T-helper 1 cell treated with Interleukin-12 subunit alpha and Interleukin-12 subunit beta and Interleukin-4 antibody, amounts not matched to agents 30 μg/mL and 1 μg/mL, for 36 hours (primary cell): ENCODE results near the gene SLC4A4.
"Not testable (repeated sequence)": the region's sequence is repeated elsewhere in the genome, so short reads cannot be mapped to it uniquely, and the experiment has no call there.

Experiments
- H3K27ac Mint-ChIP-seq: one replicate; pipeline ENCODE4 v1.8.0; 2021; ENCODE audit warnings: mild to moderate bottlenecking, mixed read lengths
- H3K27me3 Mint-ChIP-seq: one replicate; pipeline ENCODE4 v1.8.0; 2021; ENCODE audit warnings: low read depth, mixed read lengths
- H3K36me3 Mint-ChIP-seq: one replicate; pipeline ENCODE4 v1.8.0; 2021; ENCODE audit warnings: low read depth, mixed read lengths
- H3K4me1 Mint-ChIP-seq: one replicate; pipeline ENCODE4 v1.8.0; 2021; ENCODE audit warnings: low read depth, mixed read lengths
- H3K4me3 Mint-ChIP-seq: one replicate; pipeline ENCODE4 v1.8.0; 2021; ENCODE audit warnings: mild to moderate bottlenecking, moderate library complexity, mixed read lengths
- H3K9me3 Mint-ChIP-seq: one replicate; pipeline ENCODE4 v1.8.0; 2021; ENCODE audit warnings: mixed read lengths

The SLC4A4 gene

DNA sequence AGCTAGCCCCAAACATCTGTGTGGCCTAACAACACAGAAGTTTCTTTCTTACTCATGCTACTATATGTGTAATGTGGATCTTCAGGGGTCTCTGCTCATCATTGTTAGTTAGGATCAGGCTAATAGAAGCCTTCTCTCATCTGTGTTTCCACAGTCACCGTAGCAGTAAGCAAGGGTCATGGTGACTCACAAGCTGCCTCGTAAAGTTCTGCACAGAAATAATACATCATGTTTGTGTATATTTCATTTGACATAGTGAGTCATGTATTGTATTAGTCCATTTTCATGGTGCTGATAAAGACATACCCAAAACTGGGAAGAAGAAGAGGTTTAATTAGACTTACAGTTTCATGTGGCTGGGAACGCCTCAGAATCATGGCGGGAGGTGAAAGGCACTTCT lies 38.7 kb downstream of the SLC4A4 start:
- Mint-ChIP-seq H3K36me3 (no peaks in the 10 kb centered on the region), H3K27ac (no peak overlapping the region), H3K4me3 (no peak overlapping the region), H3K9me3 (no peaks in the 10 kb centered on the region), H3K4me1 (no peaks in the 10 kb centered on the region), H3K27me3 (no peaks in the 10 kb centered on the region)

DNA sequence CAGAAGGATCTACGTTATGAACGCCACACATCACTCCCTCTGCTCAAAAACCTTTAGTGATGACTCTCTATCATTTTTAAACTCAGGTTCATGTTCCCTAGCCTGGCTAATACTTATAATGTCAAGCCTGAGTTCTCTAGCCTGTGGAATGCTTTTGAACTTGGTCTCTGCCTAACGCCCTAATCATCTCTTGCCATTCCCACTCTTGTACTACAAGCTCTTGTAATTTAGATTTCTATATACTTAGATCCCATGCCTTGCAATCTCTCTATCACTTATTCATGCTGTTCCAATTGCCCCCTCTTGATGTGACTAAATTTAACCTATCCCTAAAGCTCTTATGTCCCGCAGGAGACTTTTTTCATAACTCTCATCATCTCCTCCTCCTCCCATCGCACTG lies 40.3 kb downstream of the SLC4A4 start:
- Mint-ChIP-seq H3K4me1 (no peaks in the 10 kb centered on the region), H3K36me3 (no peaks in the 10 kb centered on the region), H3K9me3 (no peaks in the 10 kb centered on the region), H3K27me3 (no peaks in the 10 kb centered on the region), H3K27ac (no peak overlapping the region), H3K4me3 (no peak overlapping the region)

DNA sequence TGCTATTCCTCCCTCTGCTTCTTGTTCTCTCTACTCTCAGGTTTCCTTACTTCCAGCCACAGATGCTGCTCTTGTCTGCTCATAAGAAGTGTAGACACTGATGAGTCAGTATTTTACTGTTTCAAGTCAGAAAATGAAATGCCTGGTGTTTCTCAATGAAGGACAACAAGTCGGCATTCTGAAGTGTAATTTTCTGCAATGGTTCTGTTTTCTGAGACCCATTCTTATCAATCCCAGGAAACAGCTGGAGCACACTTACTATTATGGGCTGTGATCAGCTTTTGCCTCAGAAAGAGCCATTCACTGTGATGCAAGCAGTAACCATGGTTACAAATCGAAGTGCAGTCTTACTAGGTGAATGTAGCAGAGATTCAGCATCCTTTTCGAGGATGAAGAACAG lies 42.0 kb downstream of the SLC4A4 start:
- H3K4me3 Mint-ChIP-seq: no peak overlapping the region
- H3K27ac Mint-ChIP-seq: no peak overlapping the region
- no peaks in the 10 kb centered on the region for H3K4me1 Mint-ChIP-seq
- no peaks in the 10 kb centered on the region for H3K9me3 Mint-ChIP-seq
- H3K27me3 Mint-ChIP-seq: no peaks in the 10 kb centered on the region
- no peaks in the 10 kb centered on the region for H3K36me3 Mint-ChIP-seq

DNA sequence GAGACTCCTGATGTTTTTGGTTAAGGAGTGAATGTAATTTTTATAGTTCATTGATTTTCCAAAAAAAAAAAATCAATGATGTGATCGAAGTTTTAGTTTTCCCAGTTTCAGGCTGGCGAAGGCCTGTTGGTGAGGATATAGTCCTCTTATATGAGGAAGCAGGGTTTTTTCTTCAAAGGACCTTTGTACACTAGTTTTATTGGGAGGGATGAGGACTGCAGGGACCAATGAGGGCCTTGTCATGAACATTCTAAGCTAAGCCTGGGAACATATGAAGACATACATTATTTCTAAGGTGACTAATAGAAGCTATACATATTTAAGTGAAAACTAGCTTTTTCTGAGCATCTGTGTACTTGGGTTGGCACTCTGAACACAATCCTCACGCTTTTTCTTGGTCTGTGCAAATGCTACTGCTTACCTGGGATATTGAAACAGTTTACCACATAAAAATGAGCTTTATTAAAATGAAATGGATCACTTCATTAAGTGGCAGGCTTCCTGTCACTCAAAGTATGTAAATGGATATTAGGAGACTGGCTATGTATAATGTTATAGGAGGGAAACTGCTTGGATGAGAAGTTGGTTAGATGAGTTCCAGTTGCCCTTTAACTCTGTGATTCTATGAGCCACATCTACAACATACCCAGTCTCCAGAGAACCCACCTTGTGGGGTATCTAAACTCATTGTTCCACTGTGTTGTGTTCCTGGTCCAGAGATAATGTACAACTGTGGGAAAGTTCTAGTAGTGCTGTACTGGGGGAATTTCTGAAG lies 43.5 kb downstream of the SLC4A4 start:
- Mint-ChIP-seq H3K4me3 (no peak overlapping the region), H3K27ac (no peak overlapping the region), H3K36me3 (no peaks in the 10 kb centered on the region), H3K4me1 (no peaks in the 10 kb centered on the region), H3K27me3 (no peaks in the 10 kb centered on the region), H3K9me3 (no peaks in the 10 kb centered on the region)

DNA sequence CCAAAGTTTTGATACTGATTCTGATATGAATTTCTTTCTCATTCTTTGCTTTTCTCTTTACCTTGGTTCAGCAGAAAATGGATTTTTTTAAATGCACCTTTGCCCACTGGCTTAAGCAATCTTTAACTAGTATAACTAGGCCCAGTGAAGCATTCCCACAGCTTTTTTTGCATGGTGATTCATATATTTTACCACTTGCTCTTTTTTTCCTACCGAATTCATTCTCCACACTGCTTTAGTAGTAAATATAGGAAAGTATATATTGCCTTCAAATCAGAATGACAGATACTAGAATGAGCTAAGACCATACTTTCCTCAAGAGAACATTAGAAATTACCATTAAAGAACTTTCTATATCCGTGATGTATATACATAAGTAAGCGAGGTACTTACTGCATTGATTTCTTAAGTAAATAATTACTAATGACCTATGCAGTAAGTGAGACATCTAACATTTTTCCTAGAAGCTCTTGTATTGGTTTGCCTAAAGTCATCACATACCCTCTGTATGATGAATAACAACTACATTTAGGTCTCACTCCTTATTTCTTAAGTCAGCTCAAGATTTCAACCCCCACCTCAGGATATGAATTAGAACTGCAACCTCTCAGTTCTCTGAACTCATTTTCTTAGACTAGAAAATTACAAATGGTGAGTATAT lies 44.2 kb downstream of the SLC4A4 start:
- no peaks in the 10 kb centered on the region for H3K27me3 Mint-ChIP-seq
- no peak overlapping the region for H3K4me3 Mint-ChIP-seq
- no peaks in the 10 kb centered on the region for H3K4me1 Mint-ChIP-seq
- no peaks in the 10 kb centered on the region for H3K9me3 Mint-ChIP-seq
- H3K36me3 Mint-ChIP-seq: no peaks in the 10 kb centered on the region
- no peak overlapping the region for H3K27ac Mint-ChIP-seq

DNA sequence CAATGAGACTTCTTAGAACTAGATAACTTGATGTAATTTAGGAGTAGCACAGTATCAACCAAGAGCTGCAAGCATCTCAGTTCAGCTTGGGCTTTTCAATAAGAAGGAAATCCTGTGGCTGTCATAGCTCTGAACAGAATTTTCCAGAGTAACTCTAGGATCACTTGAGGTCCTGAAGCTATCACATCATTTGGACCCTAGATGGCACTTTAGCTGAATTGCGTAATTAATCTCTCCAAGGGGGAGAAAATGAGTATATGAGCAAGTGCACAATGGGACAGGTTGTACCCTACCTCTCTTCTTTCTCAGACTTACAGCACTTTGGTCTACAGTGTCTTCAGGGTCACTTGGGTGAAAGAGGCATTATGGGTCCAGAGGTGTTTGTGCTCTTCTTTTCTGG lies 45.2 kb downstream of the SLC4A4 start:
- Mint-ChIP-seq H3K27me3 (no peaks in the 10 kb centered on the region), H3K4me1 (no peaks in the 10 kb centered on the region), H3K36me3 (no peaks in the 10 kb centered on the region), H3K27ac (no peak overlapping the region), H3K4me3 (no peak overlapping the region), H3K9me3 (no peaks in the 10 kb centered on the region)

DNA sequence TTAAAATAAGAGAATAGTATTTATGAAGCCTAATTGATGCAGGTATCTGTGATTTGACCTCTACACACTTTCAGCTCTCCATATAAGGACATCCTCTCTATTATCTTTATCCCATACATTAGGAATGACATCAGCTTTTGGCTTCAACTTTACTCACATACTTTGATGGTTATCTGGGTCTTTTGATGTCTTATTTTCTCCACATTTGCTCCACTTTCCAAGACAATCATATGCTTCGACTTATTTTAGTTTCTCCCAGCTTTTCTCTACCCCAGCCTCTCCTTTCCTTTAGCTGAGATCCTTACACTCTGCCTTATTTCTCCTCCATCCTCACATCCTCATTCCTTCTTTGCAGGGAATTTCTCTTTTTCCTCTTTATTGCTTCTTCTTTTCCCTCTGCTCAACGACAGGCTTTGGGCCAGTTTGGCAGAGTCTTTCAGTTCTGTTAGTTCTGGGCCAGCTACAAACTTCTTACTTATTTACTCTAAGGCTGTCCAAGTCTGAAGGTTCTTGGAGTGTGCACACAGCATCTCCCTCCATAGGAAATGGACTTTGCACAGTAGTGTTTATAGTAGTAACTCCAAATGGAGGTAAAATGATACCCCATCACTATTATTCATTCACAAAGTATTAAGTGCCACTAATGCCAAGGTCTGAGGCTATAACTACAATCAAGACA lies 50.5 kb downstream of the SLC4A4 start:
- no peak overlapping the region for H3K27ac Mint-ChIP-seq
- H3K4me3 Mint-ChIP-seq: no peak overlapping the region
- no peaks in the 10 kb centered on the region for H3K36me3 Mint-ChIP-seq
- no peaks in the 10 kb centered on the region for H3K4me1 Mint-ChIP-seq
- H3K9me3 Mint-ChIP-seq: no peaks in the 10 kb centered on the region
- no peaks in the 10 kb centered on the region for H3K27me3 Mint-ChIP-seq

DNA sequence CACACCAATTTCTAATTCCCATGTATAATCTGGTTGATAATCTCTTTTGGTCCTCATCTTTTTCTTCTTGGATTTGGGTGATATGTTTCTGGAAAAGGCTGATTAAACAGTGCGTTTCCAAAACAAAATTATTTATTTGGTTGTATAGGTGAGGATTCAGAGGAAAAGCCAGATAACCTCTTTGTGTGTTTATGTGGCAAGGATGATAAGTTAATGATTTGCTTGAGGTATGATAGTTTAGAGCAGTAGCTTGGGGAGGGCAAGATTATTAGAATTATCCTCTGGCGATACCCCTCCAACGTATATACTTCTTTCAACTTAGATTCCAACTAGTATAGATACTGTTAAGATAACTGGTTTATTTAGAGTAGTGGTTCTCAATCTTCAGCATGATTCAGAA lies 53.3 kb downstream of the SLC4A4 start:
- Mint-ChIP-seq H3K9me3 (no peaks in the 10 kb centered on the region), H3K27me3 (no peaks in the 10 kb centered on the region), H3K27ac (no peak overlapping the region), H3K36me3 (no peaks in the 10 kb centered on the region), H3K4me3 (no peak overlapping the region), H3K4me1 (no peaks in the 10 kb centered on the region)

DNA sequence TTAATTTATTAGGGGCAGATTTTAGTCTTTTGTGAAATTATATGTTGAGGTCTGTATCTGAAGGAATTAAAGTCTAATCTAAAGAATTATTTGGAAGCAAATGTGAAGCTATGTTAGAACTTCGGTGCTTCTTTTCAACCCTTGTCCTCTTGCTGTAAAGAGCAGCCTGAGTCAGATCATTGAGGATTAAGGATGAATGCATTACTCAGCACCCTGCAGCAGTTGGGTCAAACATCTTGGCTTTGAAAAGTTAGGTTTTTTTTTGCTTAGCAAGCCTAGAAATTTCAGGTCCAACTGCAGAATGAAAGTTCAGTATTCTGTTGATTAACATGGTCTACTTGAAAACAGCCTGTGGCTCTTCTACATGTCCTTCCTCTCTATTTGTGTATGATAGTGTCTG lies 57.6 kb downstream of the SLC4A4 start:
- no peaks in the 10 kb centered on the region for H3K27me3 Mint-ChIP-seq
- H3K9me3 Mint-ChIP-seq: no peaks in the 10 kb centered on the region
- no peak overlapping the region for H3K4me3 Mint-ChIP-seq
- no peaks in the 10 kb centered on the region for H3K4me1 Mint-ChIP-seq
- H3K27ac Mint-ChIP-seq: no peak overlapping the region
- H3K36me3 Mint-ChIP-seq: no peaks in the 10 kb centered on the region

DNA sequence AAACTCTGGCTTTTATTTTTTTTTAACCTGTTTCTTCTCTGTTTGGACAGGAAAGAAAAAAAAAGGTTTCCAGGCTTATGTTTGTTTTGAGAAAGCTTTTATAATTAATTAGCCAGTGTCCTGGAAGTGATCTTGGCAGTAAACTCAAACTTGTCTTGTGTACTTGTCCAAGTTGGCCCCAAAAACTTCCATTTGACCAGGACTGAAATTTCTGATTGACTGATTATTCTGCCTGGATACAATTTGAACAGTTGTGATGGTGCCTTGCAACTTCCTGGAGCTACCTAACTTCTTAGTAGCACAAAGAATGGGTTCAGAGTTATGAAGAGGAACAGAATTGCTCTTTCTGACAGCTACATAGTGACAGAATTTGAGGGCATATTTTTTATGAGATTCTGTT lies 62.0 kb downstream of the SLC4A4 start:
- Mint-ChIP-seq H3K9me3 (no peaks in the 10 kb centered on the region), H3K4me1 (no peaks in the 10 kb centered on the region), H3K4me3 (no peak overlapping the region), H3K27ac (no peak overlapping the region), H3K27me3 (no peaks in the 10 kb centered on the region), H3K36me3 (no peaks in the 10 kb centered on the region)

DNA sequence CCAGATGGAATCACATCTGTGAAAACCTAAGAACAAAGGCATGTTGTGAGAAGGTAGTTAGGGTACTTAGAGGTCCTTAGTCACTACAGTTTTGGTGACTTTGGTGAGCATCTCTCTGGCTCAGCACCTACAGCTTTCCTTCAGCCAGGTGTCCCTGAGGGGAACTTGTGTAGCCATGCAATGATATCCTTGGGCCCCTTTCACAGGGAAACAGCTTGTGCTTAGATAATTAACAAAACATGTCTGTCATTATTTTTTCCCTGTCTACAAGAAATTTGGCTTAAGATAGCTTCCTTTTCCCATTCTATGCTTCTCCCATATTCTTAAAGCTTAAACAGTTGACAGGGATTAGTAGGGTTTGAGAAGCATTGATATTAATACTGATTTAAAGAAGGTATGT lies 63.8 kb downstream of the SLC4A4 start:
- no peaks in the 10 kb centered on the region for H3K4me1 Mint-ChIP-seq
- no peak overlapping the region for H3K27ac Mint-ChIP-seq
- no peaks in the 10 kb centered on the region for H3K27me3 Mint-ChIP-seq
- no peaks in the 10 kb centered on the region for H3K36me3 Mint-ChIP-seq
- H3K4me3 Mint-ChIP-seq: no peak overlapping the region
- H3K9me3 Mint-ChIP-seq: no peaks in the 10 kb centered on the region

DNA sequence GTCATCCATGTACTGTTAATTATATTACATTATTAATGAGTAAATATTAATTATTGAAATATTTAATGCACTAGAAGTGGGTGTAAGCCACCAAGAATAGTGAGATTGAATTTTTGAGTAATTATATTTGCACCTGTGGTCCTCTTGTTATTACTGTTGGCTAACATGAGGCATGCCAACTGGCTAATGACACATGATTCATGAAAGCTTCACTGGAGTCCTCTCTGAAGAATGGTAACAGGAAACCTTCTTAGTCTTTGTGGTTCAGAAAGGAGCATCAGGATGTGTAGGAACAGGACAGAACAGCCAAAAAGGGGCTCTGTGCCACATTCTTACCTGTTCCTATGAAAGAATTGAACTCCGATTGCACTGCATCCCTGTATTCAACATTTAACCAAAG lies 65.2 kb downstream of the SLC4A4 start:
- Mint-ChIP-seq H3K4me3 (no peak overlapping the region), H3K27me3 (no peaks in the 10 kb centered on the region), H3K27ac (no peak overlapping the region), H3K36me3 (no peaks in the 10 kb centered on the region), H3K9me3 (peaks cover 6% of the 10 kb centered on the region), H3K4me1 (no peaks in the 10 kb centered on the region)

DNA sequence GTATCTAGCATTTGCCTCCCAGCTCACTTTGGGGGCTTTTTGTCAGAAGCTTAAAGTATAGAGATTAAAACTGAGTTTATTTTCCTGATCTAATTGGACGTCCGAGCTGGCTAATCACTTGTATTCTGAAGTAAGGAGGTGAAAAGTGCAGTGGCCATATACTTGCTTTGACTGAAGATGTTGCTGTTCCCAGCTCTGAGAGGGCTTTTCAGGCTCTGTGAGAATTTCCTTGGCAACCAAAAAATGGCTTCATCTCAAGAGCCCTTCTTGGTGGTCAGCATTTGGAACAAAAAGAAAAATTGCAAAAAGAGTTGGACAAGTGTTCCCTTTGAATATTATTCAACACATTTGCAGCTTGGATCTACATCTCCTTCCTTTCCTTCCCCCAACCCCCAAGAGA lies 67.0 kb downstream of the SLC4A4 start:
- Mint-ChIP-seq H3K27me3 (no peaks in the 10 kb centered on the region), H3K36me3 (no peaks in the 10 kb centered on the region), H3K4me1 (no peaks in the 10 kb centered on the region), H3K27ac (no peak overlapping the region), H3K9me3 (peaks cover 9% of the 10 kb centered on the region), H3K4me3 (no peak overlapping the region)

DNA sequence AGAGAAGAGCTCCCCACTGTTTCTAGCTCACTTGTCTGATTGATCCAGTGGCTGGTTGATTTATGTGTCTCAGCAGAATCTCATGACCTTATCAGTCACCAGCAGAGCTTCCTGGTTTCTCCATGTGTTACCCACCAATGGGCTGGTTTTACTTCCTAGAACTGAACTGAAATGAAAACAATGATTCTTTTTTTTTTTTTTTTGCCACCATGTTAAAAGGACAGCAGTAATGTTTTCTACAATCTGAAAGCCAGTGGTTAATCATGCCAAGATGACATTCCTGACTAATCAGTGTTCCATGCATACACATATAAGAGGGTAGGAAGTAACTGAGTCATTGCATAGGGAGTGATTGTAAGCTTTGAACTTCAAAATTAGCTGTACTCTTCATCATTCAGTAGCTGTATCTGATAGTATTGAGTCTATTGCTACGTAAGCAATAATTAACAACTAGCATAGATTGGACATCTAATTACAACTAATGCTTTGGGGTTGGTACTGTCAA lies 67.7 kb downstream of the SLC4A4 start:
- Mint-ChIP-seq H3K27ac (no peak overlapping the region), H3K27me3 (no peaks in the 10 kb centered on the region), H3K4me1 (no peaks in the 10 kb centered on the region), H3K36me3 (no peaks in the 10 kb centered on the region), H3K9me3 (peaks cover 9% of the 10 kb centered on the region), H3K4me3 (no peak overlapping the region)

DNA sequence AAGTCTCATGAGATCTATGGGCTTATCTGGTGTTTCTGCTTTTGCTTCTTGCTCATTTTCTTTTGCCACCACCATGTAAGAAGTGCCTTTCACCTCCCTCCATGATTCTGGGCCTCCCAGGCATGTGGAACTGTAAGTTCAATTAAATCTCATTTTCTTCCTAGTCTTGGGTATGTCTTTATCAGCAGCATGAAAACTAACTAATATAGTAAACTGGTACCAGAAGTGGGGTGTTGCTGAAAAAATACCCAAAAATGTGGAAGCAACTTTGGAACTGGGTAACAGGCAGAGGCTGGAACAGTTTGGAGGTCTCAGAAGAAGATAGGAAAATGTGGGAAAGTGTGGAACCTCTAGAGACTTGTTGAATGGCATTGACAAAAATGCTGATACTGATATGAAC lies 70.1 kb downstream of the SLC4A4 start:
- not testable (repeated sequence) for H3K9me3 Mint-ChIP-seq, H3K36me3 Mint-ChIP-seq, H3K4me1 Mint-ChIP-seq, H3K27ac Mint-ChIP-seq, H3K27me3 Mint-ChIP-seq, H3K4me3 Mint-ChIP-seq
